Ascending aorta (tissue), 2 donors: Measurements from ENCODE around the gene CASP2. TPM values are rescaled to one million over a fixed set of nuclear protein-coding genes. Genes with fewer than 3 reads are reported as not detected.
A peak's percentile ranks its signal among the peaks of the same experiment; 100 is the strongest.

Source experiments
- DNase-seq, 2 donors: peaks; one replicate each; pipeline ENCODE4 v3.0.0-alpha.2; 2019; ENCODE audit warnings: low spot score in 2 of 2
- H3K27ac ChIP-seq, 2 donors: fragments of 200-600 bp; sonication (generic); one replicate each; pipeline ENCODE4 v1.5.1; 2016 to 2017; ENCODE audit warnings: mild to moderate bottlenecking in 1 of 2
- H3K27me3 ChIP-seq: fragments of 200-600 bp; sonication (generic); one replicate; pipeline ENCODE4 v1.5.1; 2017
- H3K36me3 ChIP-seq, 2 donors: fragments of 200-600 bp; sonication (generic); one replicate each; pipeline ENCODE4 v1.5.1; 2016
- H3K4me1 ChIP-seq, 2 donors: fragments of 200-600 bp; sonication (generic); one replicate each; pipeline ENCODE4 v1.5.1; 2016 to 2017; ENCODE audit warnings: mild to moderate bottlenecking in 1 of 2
- H3K4me3 ChIP-seq, 2 donors: fragments of 200-600 bp; sonication (generic); one replicate each; pipeline ENCODE4 v1.5.1; 2016 to 2017; ENCODE audit warnings: mild to moderate bottlenecking in 1 of 2
- H3K9me3 ChIP-seq, 2 donors: fragments of 200-600 bp; sonication (generic); one replicate each; pipeline ENCODE4 v1.5.1; 2016
- CTCF ChIP-seq, 3 experiments: fragments of 200-600 bp in 2 of 3; fragments of 450-650 bp in 1 of 3; sonication (generic) in 2 of 3; IDR thresholded peaks; one replicate each; pipeline ENCODE4 v1.5.1; 2016 to 2019; ENCODE audit warnings: antibody characterized with exemption in 3 of 3, mild to moderate bottlenecking in 1 of 3, moderate library complexity in 1 of 3
- intact Hi-C: fragments of 100-400 bp; cut with DNase I; formaldehyde crosslinking; loops from one replicate; pipeline ENCODE4 v1.15.1; 2023
- total RNA-seq: library from RNA; depleted of rRNA; stranded (reverse); fragments of >200 nt; gene quantifications from one replicate; pipeline ENCODE4 v1.1.0, GENCODE V29; 2016

Gene CASP2
- 13.7 TPM for total RNA-seq

- peak; percentile 25 to 59 (median 48) for TF ChIP-seq CTCF (IDR thresholded peaks at IDR 0.05)
- Histone ChIP-seq H3K27ac (peak within 1 kb of the TSS; percentile 94), H3K4me1 (peaks cover 3 to 11% of the 10 kb centered on the region in 2 donors), H3K36me3 (peaks cover 13 to 14% of the 10 kb centered on the region in 2 donors), H3K9me3 (no peaks in the 10 kb centered on the region), H3K27me3 (no peaks in the 10 kb centered on the region), H3K4me3 (peak within 1 kb of the TSS; percentile 89 to 93)
- intact Hi-C loops: loop anchor here (1.0 to 5.0 kb wide), 7 partner anchors 25 to 614 kb away; partner anchors contain the start of genes FAM131B, GSTK1 and TCAF1
- DNase-seq: peak; percentile 93 to 99
Observed at GRCh38 chr7:143287935-143288826, at the start of gene CASP2. Gene CASP2 (plus strand): TSS chr7:143288351. CDS start chr7:143288456, 105 bp downstream.

- Histone ChIP-seq H3K27ac (no peak overlapping the region), H3K36me3 (no peaks in the 10 kb centered on the region), H3K27me3 (no peaks in the 10 kb centered on the region), H3K4me1 (no peaks in the 10 kb centered on the region), H3K9me3 (no peaks in the 10 kb centered on the region), H3K4me3 (no peak overlapping the region)
- TF ChIP-seq CTCF (IDR thresholded peaks at IDR 0.05): no peak
- intact Hi-C loops: loop anchor here (2.0 to 5.0 kb wide), 3 partner anchors 47 to 177 kb away; partner anchors contain the start of gene CASP2
- DNase-seq: no peak
Observed at GRCh38 chr7:143239813-143240212, 48.3 kb upstream of the CASP2 start.

GRCh38 chr7:143240291-143241168, 47.6 kb upstream of the CASP2 start:
- peak in 1 of 2 donors; percentile 78 for DNase-seq
- peak; percentile 60 to 91 (median 83) for TF ChIP-seq CTCF (IDR thresholded peaks at IDR 0.05)
- intact Hi-C loops: loop anchor here (2.0 to 5.0 kb wide), 3 partner anchors 47 to 176 kb away; partner anchors contain the start of gene CASP2
- no peaks in the 10 kb centered on the region for H3K27me3 ChIP-seq
- H3K27ac ChIP-seq: no peak overlapping the region
- H3K4me3 ChIP-seq: no peak overlapping the region
- H3K36me3 ChIP-seq: no peaks in the 10 kb centered on the region
- no peaks in the 10 kb centered on the region for H3K4me1 ChIP-seq
- no peaks in the 10 kb centered on the region for H3K9me3 ChIP-seq

DNA sequence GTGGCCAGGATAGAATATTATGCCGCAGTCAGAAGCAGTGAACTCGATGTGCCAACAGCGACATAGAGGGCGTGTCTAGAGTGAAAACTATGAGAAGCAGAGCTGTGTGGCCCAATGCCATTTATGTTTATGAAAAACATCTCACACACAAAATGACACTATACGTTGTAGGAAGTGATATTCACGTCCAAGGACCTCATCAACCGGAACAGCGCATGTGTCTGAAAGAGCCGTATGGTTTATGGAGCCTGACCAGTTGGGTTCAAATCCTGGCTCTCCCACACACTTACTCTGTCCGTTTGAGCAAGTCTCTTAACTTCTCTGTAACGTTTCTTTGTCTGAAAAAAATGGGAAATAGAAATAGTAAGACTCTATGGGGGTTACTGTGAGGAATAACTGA, 45.8 kb upstream of the CASP2 start:
- Histone ChIP-seq H3K36me3 (no peaks in the 10 kb centered on the region), H3K4me3 (no peak overlapping the region), H3K4me1 (no peaks in the 10 kb centered on the region), H3K27me3 (no peaks in the 10 kb centered on the region), H3K9me3 (no peaks in the 10 kb centered on the region), H3K27ac (no peak overlapping the region)
- no peak for TF ChIP-seq CTCF (IDR thresholded peaks at IDR 0.05)
- no peak for DNase-seq
- intact Hi-C loops: loop anchor here (5.0 kb wide), 1 partner anchor 45 kb away; the partner anchor contains the start of gene CASP2

DNA sequence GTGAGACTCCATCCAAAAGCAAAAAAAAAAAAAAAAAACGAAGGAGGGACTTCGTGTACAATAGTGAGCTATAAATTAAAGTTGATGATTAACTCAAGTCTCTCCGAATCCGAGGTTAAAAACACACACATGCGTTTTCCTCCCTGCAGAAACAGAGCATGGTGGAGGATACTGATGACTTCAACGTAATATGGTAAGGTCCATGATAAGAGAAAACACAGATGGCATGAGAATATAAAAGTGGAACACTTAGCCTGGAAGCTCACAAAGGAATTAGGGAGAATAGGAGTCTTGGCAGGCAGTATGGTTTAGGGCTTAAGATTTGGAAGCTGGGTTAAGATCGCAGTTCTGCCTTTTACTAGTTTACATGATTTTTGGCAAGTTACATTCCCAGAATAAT, 45.0 kb upstream of the CASP2 start:
- no peaks in the 10 kb centered on the region for H3K4me1 ChIP-seq
- H3K9me3 ChIP-seq: no peaks in the 10 kb centered on the region
- intact Hi-C loops: loop anchor here (5.0 kb wide), 1 partner anchor 44 kb away; the partner anchor contains the start of gene CASP2
- DNase-seq: no peak
- no peaks in the 10 kb centered on the region for H3K27me3 ChIP-seq
- H3K27ac ChIP-seq: no peak overlapping the region
- H3K36me3 ChIP-seq: no peaks in the 10 kb centered on the region
- no peak overlapping the region for H3K4me3 ChIP-seq
- TF ChIP-seq CTCF (IDR thresholded peaks at IDR 0.05): no peak
